GM12878 (cell line): ENCODE results near the gene VSIG10. TPM values are rescaled to one million over a fixed set of nuclear protein-coding genes. Genes with fewer than 3 reads are reported as not detected.
A peak's percentile ranks its signal among the peaks of the same experiment; 100 is the strongest.

Source experiments
- ATAC-seq: fragments of 200-7000 bp; cut with Tn5 transposase; 3 replicates; pipeline ENCODE4 v1.9.1; 2020; ENCODE audit warnings: mild to moderate bottlenecking, moderate library complexity
- BruUV-seq: library from RNA; stranded (reverse); fragments of 400-500 nt; replicated peaks from 2 replicates; lab custom pipeline; 2021; lab: Mats Ljungman, UMichigan
- CTCF ChIA-PET: fragments of 300-600 bp; sonication (Branson Sonifier 250); formaldehyde crosslinking; extraction: SDS; loops from one replicate; lab custom pipeline; 2021; ENCODE audit warnings: inconsistent platforms; lab: Yijun Ruan, JAX
- POLR2A ChIA-PET: fragments of 350-600 bp; formaldehyde crosslinking; extraction: SDS; loops from one replicate; lab custom pipeline; 2021; ENCODE audit warnings: inconsistent platforms; lab: Charles Lee
- RAD21 ChIA-PET: fragments of 300-600 bp; sonication (Branson Sonifier 250); formaldehyde crosslinking; loops from one replicate; lab custom pipeline; 2023; ENCODE audit warnings: antibody characterized with exemption; ENCODE audit not compliant: unreplicated experiment; lab: Charles Lee
- SMC1A ChIA-PET: fragments of 300-600 bp; sonication (Branson Sonifier 250); formaldehyde crosslinking; loops from one replicate; lab custom pipeline; 2023; ENCODE audit not compliant: unreplicated experiment, uncharacterized antibody; lab: Charles Lee
- DNase-seq: peaks from one replicate; pipeline ENCODE4 v3.0.0-alpha.2; 2011; ENCODE audit warnings: low read depth, low spot score
- FAIRE-seq: peaks from 3 replicates; lab custom pipeline; 2011; peaks lifted over from hg19 to GRCh38; lab: Jason Lieb, UNC
- H2AFZ ChIP-seq: 2 replicates; pipeline ENCODE4 v1.6.0; 2011; ENCODE audit warnings: low read depth, low read length, control low read depth; ENCODE audit not compliant: control insufficient read depth
- H3K27ac ChIP-seq: 2 replicates; pipeline ENCODE4 v1.5.1; 2011; ENCODE audit warnings: control low read depth; ENCODE audit not compliant: control insufficient read depth, insufficient read depth
- H3K27me3 ChIP-seq, 2 experiments: replicated peaks in 1 of 2; 2 replicates each; pipeline versions ENCODE4 v1.6.0 to v1.6.1; 2011; ENCODE audit warnings: low read length in 1 of 2; ENCODE audit not compliant: control insufficient read depth in 2 of 2, insufficient read depth in 2 of 2
- H3K36me3 ChIP-seq, 2 experiments: 2 replicates each; pipeline ENCODE4 v1.5.1; 2011; ENCODE audit warnings: low read length in 1 of 2; ENCODE audit not compliant: control insufficient read depth in 2 of 2, insufficient read depth in 2 of 2
- H3K4me1 ChIP-seq: 2 replicates; pipeline ENCODE4 v1.6.1; 2011; ENCODE audit warnings: mild to moderate bottlenecking, low read length, moderate library complexity, mixed read lengths; ENCODE audit not compliant: control insufficient read depth, insufficient read depth
- H3K4me2 ChIP-seq: 2 replicates; pipeline ENCODE4 v1.6.0; 2011; ENCODE audit warnings: control low read depth; ENCODE audit not compliant: control insufficient read depth, insufficient read depth
- H3K4me3 ChIP-seq: fragments of 200-600 bp; sonication (generic); 2 replicates; pipeline ENCODE4 v1.5.1; 2016
- H3K79me2 ChIP-seq: 2 replicates; pipeline ENCODE4 v1.6.0; 2011; ENCODE audit warnings: low read length; ENCODE audit not compliant: control insufficient read depth, insufficient read depth
- H3K9ac ChIP-seq: 2 replicates; pipeline ENCODE4 v1.8.0; 2011; ENCODE audit warnings: low read length, control low read depth, mixed read lengths; ENCODE audit not compliant: control insufficient read depth, insufficient read depth
- H3K9me3 ChIP-seq: replicated peaks from 3 replicates; pipeline ENCODE4 v1.5.1; 2011; ENCODE audit warnings: mild to moderate bottlenecking, low read length; ENCODE audit not compliant: control insufficient read depth, insufficient read depth
- H4K20me1 ChIP-seq: 2 replicates; pipeline ENCODE4 v1.6.0; 2011; ENCODE audit not compliant: control insufficient read depth, insufficient read depth
- CREB1 ChIP-seq: IDR thresholded peaks from 2 replicates; pipeline ENCODE4 v1.6.1; 2012; ENCODE audit warnings: low read depth, mild to moderate bottlenecking, inconsistent platforms
- GATAD2B ChIP-seq: fragments of 450-650 bp; conservative IDR thresholded peaks from 2 replicates; pipeline ENCODE4 v1.6.1; 2017; ENCODE audit warnings: low read depth, mild to moderate bottlenecking, moderate library complexity
- POLR2AphosphoS2 ChIP-seq: IDR thresholded peaks from 2 replicates; pipeline ENCODE4 v1.6.1; 2011; ENCODE audit warnings: low read depth, mild to moderate bottlenecking, low read length, improper control_type of control experiment, moderate library complexity
- SUZ12 ChIP-seq: fragments of 200-600 bp; sonication (generic); IDR thresholded peaks from one replicate; pipeline ENCODE4 v1.6.1; 2018; ENCODE audit warnings: antibody characterized with exemption, mild to moderate bottlenecking; ENCODE audit not compliant: unreplicated experiment
- WGBS: methylation state at CpG from one replicate; pipeline ENCODE4 v1.1.6; 2016; ENCODE audit warnings: low lambda C conversion rate; ENCODE audit not compliant: insufficient replicate concordance, insufficient coverage; ENCODE audit errors: missing lambda C conversion rate; 5-methylcytosine and 5-hydroxymethylcytosine counted together
- in situ Hi-C: fragments of 300-500 bp; cut with MboI; formaldehyde crosslinking; loops from 9 replicates; pipeline ENCODE4 v1.14.3; 2018; ENCODE audit warnings: mixed read lengths
- intact Hi-C: fragments of 100-400 bp; cut with micrococcal nuclease; formaldehyde crosslinking; loops from one replicate; pipeline ENCODE4 v1.14.2; 2022; ENCODE audit not compliant: unreplicated experiment
- polyA plus RNA-seq, 11 experiments: library from polyadenylated mRNA; depleted of rRNA in 4 of 11; unstranded in 6 of 11; stranded (reverse) in 5 of 11; fragments of >200 nt; fragmentation: Nextera tagmentation in 4 of 11; fragmentation: Illumina TruSeq in 1 of 11; extraction: Ambion mirVana in 4 of 11; extraction: Trizol in 1 of 11; gene quantifications; 1 replicate in 1 of 11; 2 replicates in 10 of 11; pipeline versions ENCODE4 v1.2.1 to v1.2.3, GENCODE V29; 2011 to 2016; ENCODE audit warnings: inconsistent platforms in 2 of 11, missing spikeins in 2 of 11, low read depth in 1 of 11
- total RNA-seq, 4 experiments: library from RNA; depleted of rRNA in 3 of 4; stranded (reverse); fragments of >200 nt in 3 of 4; fragmentation: Illumina TruSeq in 1 of 4; extraction: Trizol in 1 of 4; gene quantifications; 2 replicates each; pipeline versions ENCODE4 v1.2.1 to v1.2.3, GENCODE V29; 2013 to 2021

The VSIG10 gene
- total and polyA plus RNA-seq, 10 of the 15 experiments (the other 5 are each of a cell fraction or from before 2014, with no cell fraction given) = 3.4 to 10.2 (median 5.8) TPM

DNA sequence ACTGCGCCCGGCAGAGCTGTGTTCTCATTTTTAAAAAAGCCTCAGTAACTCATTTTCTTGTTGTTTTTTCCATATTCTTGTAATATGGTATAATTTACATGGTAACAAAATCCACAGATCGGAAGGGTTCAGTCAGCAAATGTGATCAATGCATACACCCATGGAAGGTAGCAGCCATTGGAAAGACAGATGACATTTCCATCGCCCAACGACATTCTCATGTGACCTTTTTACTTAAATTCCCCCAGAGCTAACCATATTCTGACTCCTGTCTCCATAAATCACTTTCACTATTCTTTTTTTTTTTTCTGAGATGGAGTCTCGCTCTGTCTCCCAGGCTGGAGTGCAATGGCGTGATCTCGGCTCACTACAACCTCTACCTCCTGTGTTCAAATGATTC lies 37.0 kb upstream of the VSIG10 start (continued):
- TF ChIP-seq CREB1 (no peak), POLR2AphosphoS2 (no peak), GATAD2B (no peak)

- no peaks in the 10 kb centered on the region for H4K20me1 ChIP-seq
Measured at GRCh38 chr12:118137148-118137678, 33.4 kb upstream of the VSIG10 start.

More at GRCh38 chr12:118137148-118137678, 33.4 kb upstream of the VSIG10 start:
- peak overlapping the region; percentile 76; the same call in 1 of the 2 replicates for H2AFZ ChIP-seq
- RAD21 ChIA-PET = interaction anchor here (1.4 to 3.8 kb wide), 3 partner anchors 17 to 239 kb away, joined by 3 to 32 read pairs (median 23); partner anchors contain the start of gene SUDS3
- peaks cover 6% of the 10 kb centered on the region for H3K4me1 ChIP-seq
- H3K36me3 ChIP-seq = peaks cover 5 to 21% of the 10 kb centered on the region in 2 experiments
- no peaks in the 10 kb centered on the region for H3K27me3 ChIP-seq
- TF ChIP-seq SUZ12 = no peak
- POLR2A ChIA-PET = interaction anchor here (0.5 to 1.4 kb wide), 3 partner anchors 29 to 240 kb away, joined by 3 to 6 read pairs (median 3); no protein-coding TSS in a partner anchor
- FAIRE-seq (no peak), ATAC-seq (no peak), DNase-seq (no peak)
- peak overlapping the region; percentile 86 for H3K4me3 ChIP-seq
- H3K79me2 ChIP-seq = peaks cover 31% of the 10 kb centered on the region
- H3K4me2 ChIP-seq = peak overlapping the region; percentile 75
- SMC1A ChIA-PET = interaction anchor here (1.3 to 3.0 kb wide), 2 partner anchors 29 to 239 kb away, joined by 4 to 15 read pairs; partner anchors contain the start of gene SUDS3
- in situ Hi-C loops (loop anchor here (25.0 kb wide), 1 partner anchor 1525 kb away; the partner anchor contains the start of gene PRKAB1), intact Hi-C loops (loop anchor here (10.0 kb wide), 1 partner anchor 262 kb away; no protein-coding TSS in a partner anchor)
- CTCF ChIA-PET = interaction anchor here (2.7 to 3.6 kb wide), 3 partner anchors 16 to 239 kb away, joined by 13 to 28 read pairs (median 18); partner anchors contain the start of gene SUDS3
- 89% methylated on average over 10 of the region's 10 CpGs for WGBS
- H3K27ac ChIP-seq = peak overlapping the region; percentile 86
- H3K9me3 ChIP-seq = no peaks in the 10 kb centered on the region; the same call in 2 of the 3 replicates
- TSS peak; percentile 81 for BruUV-seq
- peak overlapping the region; percentile 97 for H3K9ac ChIP-seq
